GM12801 (cell line): ENCODE data around the gene CAPN2.

Experiments used
- CTCF ChIP-seq: IDR thresholded peaks from one replicate; pipeline ENCODE4 v1.5.1; 2011; ENCODE audit warnings: control low read depth; ENCODE audit not compliant: insufficient read length; ENCODE audit errors: extremely low read depth

The CAPN2 gene

GRCh38 chr1:223756806-223757700 lies 44.7 kb downstream of the CAPN2 start:
- TF ChIP-seq CTCF, result no peak

- no peak for TF ChIP-seq CTCF
These were observed 46.4 kb downstream of the CAPN2 start for GRCh38 chr1:223758734-223759133.

GRCh38 chr1:223759273-223759672 lies 46.9 kb downstream of the CAPN2 start:
- no peak for TF ChIP-seq CTCF

- no peak for TF ChIP-seq CTCF
These were observed 48.5 kb downstream of the CAPN2 start for GRCh38 chr1:223760833-223761232.

GRCh38 chr1:223761411-223761810 lies 49.1 kb downstream of the CAPN2 start:
- TF ChIP-seq CTCF, result no peak

GRCh38 chr1:223763251-223763650 lies 50.9 kb downstream of the CAPN2 start:
- TF ChIP-seq CTCF, result no peak

GRCh38 chr1:223763881-223764280 lies 51.5 kb downstream of the CAPN2 start:
- no peak for TF ChIP-seq CTCF
